SK-N-SH (cell line): ENCODE results near the gene FCN3.

Source experiments
- EP300 ChIP-seq, 2 experiments: IDR thresholded peaks; 2 replicates each; pipeline versions ENCODE4 v1.4.0 to v1.6.1; 2012; ENCODE audit warnings: borderline replicate concordance in 1 of 2, low read depth in 1 of 2, low read length in 1 of 2
- EZH2phosphoT487 ChIP-seq: fragments of 200-600 bp; sonication (generic); IDR thresholded peaks from 2 replicates; pipeline ENCODE4 v1.6.1; 2017; ENCODE audit warnings: low read depth, mixed run types, mild to moderate bottlenecking, antibody characterized with exemption, moderate library complexity, borderline replicate concordance
- FOXM1 ChIP-seq: IDR thresholded peaks from 2 replicates; pipeline ENCODE4 v1.4.0; 2012; ENCODE audit warnings: low read depth, mild to moderate bottlenecking
- GABPA ChIP-seq: IDR thresholded peaks from 2 replicates; pipeline ENCODE4 v1.4.0; 2012; ENCODE audit warnings: low read depth, mild to moderate bottlenecking
- JUND ChIP-seq: IDR thresholded peaks from 2 replicates; pipeline ENCODE4 v1.4.0; 2012
- MAX ChIP-seq: IDR thresholded peaks from 2 replicates; pipeline ENCODE4 v1.4.0; 2012; ENCODE audit warnings: low read depth
- MXI1 ChIP-seq: IDR thresholded peaks from 2 replicates; pipeline ENCODE4 v1.6.1; 2012; ENCODE audit warnings: mild to moderate bottlenecking, low read depth, low read length, improper control_type of control experiment
- POLR2AphosphoS5 ChIP-seq: IDR thresholded peaks from 2 replicates; pipeline ENCODE4 v1.6.1; 2012; ENCODE audit warnings: low read depth, low read length
- RAD21 ChIP-seq: IDR thresholded peaks from 2 replicates; pipeline ENCODE4 v1.6.1; 2012; ENCODE audit warnings: mild to moderate bottlenecking, low read length
- REST ChIP-seq: IDR thresholded peaks from 2 replicates; pipeline ENCODE4 v1.6.1; 2012; ENCODE audit warnings: mild to moderate bottlenecking, low read depth, low read length, moderate library complexity
- USF1 ChIP-seq: IDR thresholded peaks from 2 replicates; pipeline ENCODE4 v1.4.0; 2012; ENCODE audit warnings: low read depth, borderline replicate concordance
- USF2 ChIP-seq: fragments of 150-350 bp; IDR thresholded peaks from 2 replicates; pipeline ENCODE4 v1.6.1; 2017; ENCODE audit warnings: antibody characterized with exemption, low read length, low read depth, borderline replicate concordance
- TF ChIP-seq, protein P1 (sequence below): fragments of 200-600 bp; sonication (generic); IDR thresholded peaks from 2 replicates; pipeline ENCODE4 v1.6.1; 2017; ENCODE audit warnings: antibody characterized with exemption, mild to moderate bottlenecking, moderate library complexity

- TF ChIP-seq EP300 (IDR thresholded peaks at IDR 0.05; ENCODE audit: borderline replicate concordance in 1 of 2, low read depth in 1 of 2, low read length in 1 of 2), result no peak
- TF ChIP-seq POLR2AphosphoS5, result no peak
- TF ChIP-seq MXI1, result no peak
- no peak for TF ChIP-seq REST
- TF ChIP-seq, protein P1, sequence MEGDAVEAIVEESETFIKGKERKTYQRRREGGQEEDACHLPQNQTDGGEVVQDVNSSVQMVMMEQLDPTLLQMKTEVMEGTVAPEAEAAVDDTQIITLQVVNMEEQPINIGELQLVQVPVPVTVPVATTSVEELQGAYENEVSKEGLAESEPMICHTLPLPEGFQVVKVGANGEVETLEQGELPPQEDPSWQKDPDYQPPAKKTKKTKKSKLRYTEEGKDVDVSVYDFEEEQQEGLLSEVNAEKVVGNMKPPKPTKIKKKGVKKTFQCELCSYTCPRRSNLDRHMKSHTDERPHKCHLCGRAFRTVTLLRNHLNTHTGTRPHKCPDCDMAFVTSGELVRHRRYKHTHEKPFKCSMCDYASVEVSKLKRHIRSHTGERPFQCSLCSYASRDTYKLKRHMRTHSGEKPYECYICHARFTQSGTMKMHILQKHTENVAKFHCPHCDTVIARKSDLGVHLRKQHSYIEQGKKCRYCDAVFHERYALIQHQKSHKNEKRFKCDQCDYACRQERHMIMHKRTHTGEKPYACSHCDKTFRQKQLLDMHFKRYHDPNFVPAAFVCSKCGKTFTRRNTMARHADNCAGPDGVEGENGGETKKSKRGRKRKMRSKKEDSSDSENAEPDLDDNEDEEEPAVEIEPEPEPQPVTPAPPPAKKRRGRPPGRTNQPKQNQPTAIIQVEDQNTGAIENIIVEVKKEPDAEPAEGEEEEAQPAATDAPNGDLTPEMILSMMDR, result no peak
- TF ChIP-seq USF2, result no peak
- TF ChIP-seq USF1, result no peak
- no peak for TF ChIP-seq GABPA
- TF ChIP-seq MAX, result no peak
- TF ChIP-seq FOXM1, result no peak
- TF ChIP-seq RAD21, result no peak
- no peak for TF ChIP-seq JUND
- no peak for TF ChIP-seq EZH2phosphoT487
These were observed 23.7 kb downstream of the FCN3 start for GRCh38 chr1:27350663-27351540.
